HUES64 (cell line): ENCODE results near the gene ZSCAN5B.
A peak's percentile ranks its signal among the peaks of the same experiment; 100 is the strongest.

Source experiments
- H3K27ac ChIP-seq: 2 replicates; pipeline ENCODE4 v1.7.0; 2013; ENCODE audit warnings: low read depth, low read length, inconsistent platforms
- H3K27me3 ChIP-seq: 2 replicates; pipeline ENCODE4 v1.6.1; 2013; ENCODE audit warnings: mild to moderate bottlenecking, low read length; ENCODE audit not compliant: insufficient read depth
- H3K36me3 ChIP-seq: 2 replicates; pipeline ENCODE4 v1.6.1; 2013; ENCODE audit warnings: mild to moderate bottlenecking, low read length; ENCODE audit not compliant: insufficient read depth
- H3K4me1 ChIP-seq: 2 replicates; pipeline ENCODE4 v1.6.1; 2013; ENCODE audit warnings: mild to moderate bottlenecking, low read length, moderate library complexity; ENCODE audit not compliant: insufficient read depth
- H3K4me3 ChIP-seq: 2 replicates; pipeline ENCODE4 v1.5.1; 2013; ENCODE audit warnings: mild to moderate bottlenecking, low read length, moderate library complexity
- H3K9ac ChIP-seq: 2 replicates; pipeline ENCODE4 v1.6.1; 2013; ENCODE audit warnings: mild to moderate bottlenecking, low read depth, low read length
- H3K9me3 ChIP-seq: 2 replicates; pipeline ENCODE4 v1.6.1; 2013; ENCODE audit warnings: low read depth, low read length; ENCODE audit not compliant: insufficient read depth
- WGBS: fragments of 150-250, 120-280 bp; methylation state at CpG from one replicate; pipeline ENCODE4 v1.1.7; 2013; ENCODE audit warnings: missing lambda C conversion rate; 5-methylcytosine and 5-hydroxymethylcytosine counted together

Gene ZSCAN5B

DNA sequence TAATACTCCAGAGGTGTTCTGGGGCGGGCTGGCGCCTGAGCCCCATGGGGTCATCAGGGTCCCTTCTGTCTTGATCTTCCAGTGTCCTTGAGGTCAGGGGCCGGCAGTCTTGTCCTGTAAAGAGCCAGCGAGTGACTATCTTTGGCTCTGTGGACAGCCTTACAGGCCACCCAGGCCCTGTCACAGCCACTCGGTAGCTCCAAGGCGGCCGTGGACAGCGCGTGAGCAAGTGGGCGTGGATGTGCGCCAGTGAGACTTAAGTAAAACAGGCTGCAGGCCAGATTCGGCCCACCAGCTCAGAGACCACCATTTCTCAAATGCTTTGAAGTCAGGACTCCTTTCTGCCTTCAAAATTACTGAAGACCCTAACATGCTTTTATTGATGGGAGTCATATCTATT is 52.8 kb downstream of the ZSCAN5B start:
- Histone ChIP-seq H3K9me3 (no peaks in the 10 kb centered on the region), H3K27ac (no peak overlapping the region), H3K4me3 (no peak overlapping the region), H3K36me3 (peaks cover 20% of the 10 kb centered on the region), H3K9ac (no peak overlapping the region), H3K27me3 (no peaks in the 10 kb centered on the region), H3K4me1 (peaks cover 3% of the 10 kb centered on the region; the same call in 1 of the 2 replicates)
- whole genome bisulfite sequencing: 96% methylated on average over 12 of the region's 12 CpGs

DNA sequence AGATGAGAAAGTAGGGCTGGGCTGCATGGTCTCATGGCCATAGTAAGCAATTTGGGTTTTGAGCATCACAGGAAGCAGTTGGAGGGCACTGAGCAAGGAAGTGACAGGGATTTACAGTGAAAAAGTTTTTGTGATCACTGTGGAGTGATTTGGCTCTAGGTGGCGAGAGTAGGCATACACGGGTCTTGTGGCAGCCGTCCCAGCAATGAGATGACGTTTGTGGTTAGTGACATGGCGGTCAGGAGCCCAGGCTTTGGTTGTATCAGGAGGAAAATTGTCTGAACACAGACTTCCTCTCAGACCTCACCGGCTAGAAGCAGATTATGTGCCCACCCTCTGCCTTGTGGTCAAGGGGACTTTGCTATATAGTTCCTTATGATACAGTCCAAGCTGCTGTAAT is 53.2 kb downstream of the ZSCAN5B start:
- 91% methylated on average over 6 of the region's 6 CpGs for WGBS
- H3K9ac ChIP-seq: no peak overlapping the region; the same call in 1 of the 2 replicates
- no peak overlapping the region for H3K4me3 ChIP-seq
- no peaks in the 10 kb centered on the region for H3K9me3 ChIP-seq
- H3K27me3 ChIP-seq: no peaks in the 10 kb centered on the region
- no peak overlapping the region for H3K27ac ChIP-seq
- peaks cover 3% of the 10 kb centered on the region; the same call in 1 of the 2 replicates for H3K4me1 ChIP-seq
- peaks cover 19% of the 10 kb centered on the region for H3K36me3 ChIP-seq

DNA sequence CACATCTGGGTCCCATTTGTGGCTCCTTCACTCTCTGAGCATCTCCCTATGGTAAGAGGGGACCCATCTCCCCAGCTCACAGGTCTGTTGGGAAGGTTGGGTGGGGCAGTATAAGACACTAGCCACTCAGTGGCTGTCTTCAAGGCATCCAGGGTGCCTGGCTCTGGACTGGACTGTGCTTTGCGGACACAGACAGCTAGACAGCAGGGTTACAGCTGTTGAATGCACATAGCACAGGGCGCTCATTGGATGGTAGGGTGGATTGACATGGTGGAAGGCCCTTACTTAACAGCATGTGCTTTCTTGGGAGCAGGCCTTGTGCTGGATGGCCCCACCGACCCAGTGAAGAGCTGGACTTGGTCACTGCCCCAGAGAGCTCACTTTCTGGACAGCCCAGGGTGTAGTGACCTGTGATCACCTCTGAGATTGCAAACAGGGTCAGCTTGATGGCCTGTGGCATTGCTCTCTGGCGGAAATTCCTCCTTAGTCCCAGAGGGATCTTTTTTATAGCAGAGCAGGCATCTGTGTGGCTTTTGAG is 54.6 kb downstream of the ZSCAN5B start:
- Histone ChIP-seq H3K4me3 (no peak overlapping the region), H3K4me1 (peaks cover 3% of the 10 kb centered on the region; the same call in 1 of the 2 replicates), H3K27me3 (no peaks in the 10 kb centered on the region), H3K27ac (no peak overlapping the region), H3K9me3 (no peaks in the 10 kb centered on the region), H3K9ac (no peak overlapping the region), H3K36me3 (peaks cover 11% of the 10 kb centered on the region)
- WGBS: 93% methylated on average over 4 of the region's 4 CpGs

DNA sequence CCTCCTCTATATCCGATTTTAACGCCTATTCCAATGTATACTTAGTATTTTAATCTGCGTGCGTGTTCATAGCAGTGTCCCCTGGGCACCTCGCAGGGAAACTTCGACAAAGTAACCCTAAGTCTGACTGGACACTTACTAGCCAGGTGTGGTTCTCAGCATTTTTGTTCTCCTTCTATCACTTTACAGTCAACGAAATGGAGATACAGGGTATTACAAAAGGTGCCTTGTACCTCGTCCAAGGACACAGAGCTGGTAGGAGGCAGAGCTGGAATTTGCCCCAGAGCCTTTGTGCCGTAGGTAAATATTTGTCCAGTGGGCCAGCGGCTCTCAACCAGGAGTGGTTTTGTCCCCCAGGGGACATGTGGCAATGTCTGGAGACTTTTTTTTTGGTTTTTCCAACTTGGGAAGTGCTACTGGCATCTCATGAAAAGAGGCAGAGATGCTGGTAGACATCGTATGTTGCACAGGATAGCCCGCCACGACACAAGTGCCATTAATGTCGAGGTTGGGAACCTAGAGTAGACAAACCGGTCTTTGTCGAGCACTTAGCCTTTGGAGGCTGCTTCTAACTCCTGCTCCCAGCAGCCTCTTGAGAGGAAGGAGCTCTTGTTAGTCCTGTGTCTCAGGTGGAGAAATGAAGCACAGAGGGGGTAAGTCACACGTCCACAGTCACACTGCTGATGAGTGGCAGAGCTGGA is 55.3 kb downstream of the ZSCAN5B start:
- WGBS: 84% methylated on average over 17 of the region's 17 CpGs
- peaks cover 3% of the 10 kb centered on the region; the same call in 1 of the 2 replicates for H3K4me1 ChIP-seq
- no peaks in the 10 kb centered on the region for H3K9me3 ChIP-seq
- H3K9ac ChIP-seq: peak overlapping the region; percentile 46
- H3K36me3 ChIP-seq: peaks cover 3% of the 10 kb centered on the region
- peak overlapping the region; percentile 17; the same call in 1 of the 2 replicates for H3K27ac ChIP-seq
- no peaks in the 10 kb centered on the region for H3K27me3 ChIP-seq
- peak overlapping the region; percentile 59 for H3K4me3 ChIP-seq

DNA sequence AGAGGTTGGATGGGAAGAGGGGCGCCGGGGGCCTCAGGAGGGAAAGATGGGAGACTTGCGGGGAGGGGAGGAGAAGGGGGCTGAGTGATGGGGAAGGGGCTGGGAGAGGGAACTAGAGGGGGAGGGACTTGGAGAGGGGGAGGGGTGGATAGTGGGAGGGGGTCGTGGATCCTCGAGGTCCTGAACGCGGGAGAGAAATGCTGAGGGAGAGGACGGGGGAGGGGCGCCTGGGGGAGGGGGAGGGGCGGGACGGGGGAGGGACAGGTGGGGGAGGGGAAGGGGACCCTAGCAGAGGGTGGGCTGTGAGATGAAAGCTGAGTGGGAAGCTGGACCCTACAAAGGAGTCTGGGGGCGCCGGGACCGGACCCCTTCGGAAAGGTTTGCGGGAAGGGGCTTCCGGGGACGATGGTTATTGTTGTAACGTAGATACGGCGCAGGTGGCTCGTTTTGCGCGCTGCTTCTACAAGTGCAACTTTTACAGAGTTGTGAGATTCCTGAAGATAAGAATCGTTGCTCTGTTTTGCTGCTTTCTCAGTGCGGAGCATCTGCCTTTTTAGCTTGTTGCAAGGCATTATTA is 56.1 kb downstream of the ZSCAN5B start:
- H3K9ac ChIP-seq: peak overlapping the region; percentile 46

GRCh38 chr19:56140583-56141416 is 56.8 kb downstream of the ZSCAN5B start, which contains the start of gene ZNF444:
TSS of gene ZNF444 (plus strand) at chr19:56141287. CDS start at chr19:56146912, 5,625 bp downstream.
- H3K9ac ChIP-seq: peak within 1 kb of the TSS; percentile 46
- WGBS: under 1% methylated on average over 56 of the region's 56 CpGs
- H3K27ac ChIP-seq: peak within 1 kb of the TSS; percentile 73
- peaks cover 9% of the 10 kb centered on the region for H3K4me1 ChIP-seq
- peak within 1 kb of the TSS; percentile 59 for H3K4me3 ChIP-seq
- no peaks in the 10 kb centered on the region for H3K36me3 ChIP-seq
- no peaks in the 10 kb centered on the region for H3K27me3 ChIP-seq
- H3K9me3 ChIP-seq: no peaks in the 10 kb centered on the region

More for the DNA sequence above, 56.1 kb downstream of the ZSCAN5B start:
- Histone ChIP-seq H3K27me3 (no peaks in the 10 kb centered on the region), H3K4me3 (peak overlapping the region; percentile 59), H3K4me1 (peaks cover 3% of the 10 kb centered on the region; the same call in 1 of the 2 replicates), H3K9me3 (no peaks in the 10 kb centered on the region), H3K27ac (peak overlapping the region; percentile 17; the same call in 1 of the 2 replicates), H3K36me3 (no peaks in the 10 kb centered on the region; the same call in 1 of the 2 replicates)
- WGBS: 9% methylated on average over 18 of the region's 26 CpGs

- H3K9ac ChIP-seq: peak overlapping the region; percentile 32
- peak overlapping the region; percentile 59 for H3K4me3 ChIP-seq
- no peaks in the 10 kb centered on the region for H3K9me3 ChIP-seq
- peak overlapping the region; percentile 61; the same call in 1 of the 2 replicates for H3K27ac ChIP-seq
- no peaks in the 10 kb centered on the region for H3K27me3 ChIP-seq
- H3K36me3 ChIP-seq: no peaks in the 10 kb centered on the region
- 50% methylated on average over 22 of the region's 22 CpGs for WGBS
- peaks cover 9% of the 10 kb centered on the region for H3K4me1 ChIP-seq
These were observed 57.6 kb downstream of the ZSCAN5B start for GRCh38 chr19:56139847-56140582.
